AG04450 (cell line): ENCODE results near the gene ARHGAP6. TPM values are rescaled to one million over a fixed set of nuclear protein-coding genes. Genes with fewer than 3 reads are reported as not detected.
"Not testable (repeated sequence)": the region's sequence is repeated elsewhere in the genome, so short reads cannot be mapped to it uniquely, and the experiment has no call there.

Experiments
- CTCF ChIA-PET: fragments of 300-600, 350-600 bp; formaldehyde crosslinking; extraction: SDS; loops from one replicate; lab custom pipeline; 2022; ENCODE audit warnings: antibody characterized with exemption, inconsistent platforms; lab: Charles Lee
- POLR2A ChIA-PET: fragments of 350-600 bp; formaldehyde crosslinking; extraction: SDS; loops from one replicate; lab custom pipeline; 2021; ENCODE audit warnings: antibody characterized with exemption, inconsistent platforms; lab: Yijun Ruan, JAX
- DNase-seq: peaks from one replicate; pipeline ENCODE4 v3.0.0-alpha.2; 2011; ENCODE audit warnings: low read depth, low spot score
- H3K27ac ChIP-seq: one replicate; pipeline ENCODE4 v1.5.1; 2012; ENCODE audit warnings: low read depth, low read length, control low read depth
- H3K27me3 ChIP-seq: one replicate; pipeline ENCODE4 v1.6.0; 2012; ENCODE audit warnings: low read length; ENCODE audit not compliant: control insufficient read depth, insufficient read depth
- H3K4me3 ChIP-seq: 2 replicates; pipeline ENCODE4 v1.5.1; 2011; ENCODE audit warnings: mild to moderate bottlenecking, low read depth, low read length, control low read depth
- H3K9me3 ChIP-seq: 2 replicates; pipeline ENCODE4 v1.5.1; 2012; ENCODE audit warnings: low read length; ENCODE audit not compliant: control insufficient read depth, insufficient read depth
- polyA plus RNA-seq: library from polyadenylated mRNA; depleted of rRNA; stranded (reverse); fragments of >200 nt; gene quantifications from 2 replicates; pipeline ENCODE4 v1.2.3, GENCODE V29; 2011
- TF ChIP-seq, protein P1 (sequence below): IDR thresholded peaks from 2 replicates; pipeline ENCODE4 v1.5.1; 2011; ENCODE audit warnings: low read depth, low read length, control low read depth, inconsistent platforms

The ARHGAP6 gene
- polyA plus RNA-seq, 1 experiment = 4.0 TPM

DNA sequence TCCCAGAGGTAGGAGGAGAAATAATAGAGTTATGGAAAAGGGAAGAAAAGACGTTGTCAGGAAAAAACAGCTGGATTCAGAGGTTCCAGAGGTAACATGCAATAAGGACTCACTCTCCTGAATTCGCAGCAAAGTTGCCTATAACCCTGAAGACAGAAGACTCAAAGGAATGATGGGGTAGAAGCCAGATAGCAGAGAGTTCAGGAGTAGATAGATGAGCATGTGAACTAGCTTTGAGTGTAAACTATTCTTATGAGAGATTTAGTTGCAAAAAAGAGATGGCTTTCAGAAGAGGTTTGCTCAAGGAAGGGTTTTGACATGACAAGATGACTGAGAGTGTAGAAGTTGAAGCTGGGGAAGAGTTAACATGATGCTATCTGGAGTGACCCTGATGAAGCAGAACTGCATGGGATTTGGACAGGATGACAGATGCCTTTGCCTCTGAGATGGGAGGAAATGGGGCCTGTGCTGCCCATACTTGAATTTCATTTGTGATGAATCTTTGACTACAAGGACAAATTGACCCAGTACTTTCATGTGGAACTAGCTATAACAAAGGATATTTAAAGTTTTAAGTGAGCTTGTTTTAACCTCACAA lies 298.6 kb downstream of the ARHGAP6 start:
- no peak for DNase-seq
- Histone ChIP-seq H3K27me3 (no peaks in the 10 kb centered on the region), H3K9me3 (no peaks in the 10 kb centered on the region), H3K27ac (no peak overlapping the region), H3K4me3 (no peak overlapping the region)
- TF ChIP-seq, protein P1, sequence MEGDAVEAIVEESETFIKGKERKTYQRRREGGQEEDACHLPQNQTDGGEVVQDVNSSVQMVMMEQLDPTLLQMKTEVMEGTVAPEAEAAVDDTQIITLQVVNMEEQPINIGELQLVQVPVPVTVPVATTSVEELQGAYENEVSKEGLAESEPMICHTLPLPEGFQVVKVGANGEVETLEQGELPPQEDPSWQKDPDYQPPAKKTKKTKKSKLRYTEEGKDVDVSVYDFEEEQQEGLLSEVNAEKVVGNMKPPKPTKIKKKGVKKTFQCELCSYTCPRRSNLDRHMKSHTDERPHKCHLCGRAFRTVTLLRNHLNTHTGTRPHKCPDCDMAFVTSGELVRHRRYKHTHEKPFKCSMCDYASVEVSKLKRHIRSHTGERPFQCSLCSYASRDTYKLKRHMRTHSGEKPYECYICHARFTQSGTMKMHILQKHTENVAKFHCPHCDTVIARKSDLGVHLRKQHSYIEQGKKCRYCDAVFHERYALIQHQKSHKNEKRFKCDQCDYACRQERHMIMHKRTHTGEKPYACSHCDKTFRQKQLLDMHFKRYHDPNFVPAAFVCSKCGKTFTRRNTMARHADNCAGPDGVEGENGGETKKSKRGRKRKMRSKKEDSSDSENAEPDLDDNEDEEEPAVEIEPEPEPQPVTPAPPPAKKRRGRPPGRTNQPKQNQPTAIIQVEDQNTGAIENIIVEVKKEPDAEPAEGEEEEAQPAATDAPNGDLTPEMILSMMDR = no peak
- POLR2A ChIA-PET = no interaction called here
- CTCF ChIA-PET = interaction anchor here (1.6 to 3.7 kb wide), 2 partner anchors 14 to 164 kb away, joined by 9 to 23 read pairs; no protein-coding TSS in a partner anchor

DNA sequence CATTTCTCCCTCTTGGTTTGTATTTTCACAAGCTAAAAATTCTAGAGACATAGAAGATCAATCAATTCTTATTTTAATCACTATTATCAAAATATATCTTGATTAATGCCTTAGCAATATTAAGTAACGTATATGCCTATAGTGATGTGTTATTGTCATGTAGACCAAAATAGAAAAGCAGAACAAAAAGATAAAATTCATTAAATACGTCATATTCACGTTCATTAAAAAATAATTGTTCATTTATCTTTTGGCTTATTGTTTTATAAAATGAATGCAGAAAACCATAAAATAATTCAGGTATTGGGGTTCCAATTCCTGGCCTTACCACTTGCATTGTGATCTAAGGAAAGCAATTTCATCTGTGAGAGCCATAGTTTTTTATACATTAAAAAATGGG lies 300.3 kb downstream of the ARHGAP6 start:
- ChIA-PET POLR2A (no interaction called here), CTCF (no interaction called here)
- no peak overlapping the region for H3K27ac ChIP-seq
- DNase-seq = no peak
- H3K27me3 ChIP-seq = no peaks in the 10 kb centered on the region
- no peak overlapping the region for H3K4me3 ChIP-seq
- no peaks in the 10 kb centered on the region for H3K9me3 ChIP-seq
- TF ChIP-seq, protein P1 = no peak

DNA sequence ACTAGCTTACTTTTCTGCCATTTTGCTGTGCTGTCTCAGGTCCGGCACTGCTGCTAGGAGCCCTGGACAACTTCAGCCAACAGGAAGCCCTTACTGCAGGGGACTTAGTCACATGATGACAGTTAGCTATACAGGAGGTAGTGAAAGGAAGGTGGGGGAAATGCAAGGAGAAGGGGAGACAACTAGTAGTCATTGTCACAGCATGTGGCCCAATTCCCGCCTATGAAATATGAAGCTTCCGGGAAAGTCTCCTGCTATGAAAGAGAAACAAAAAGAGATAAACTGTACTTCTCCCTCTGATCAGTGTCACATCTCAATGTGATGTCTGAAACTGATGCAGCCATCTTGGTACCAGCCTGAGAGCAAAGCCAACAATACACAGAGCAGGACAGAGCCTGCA lies 300.9 kb downstream of the ARHGAP6 start:
- TF ChIP-seq, protein P1 = no peak
- Histone ChIP-seq H3K4me3 (no peak overlapping the region), H3K27me3 (no peaks in the 10 kb centered on the region), H3K27ac (no peak overlapping the region), H3K9me3 (no peaks in the 10 kb centered on the region)
- POLR2A ChIA-PET = no interaction called here
- no peak for DNase-seq
- CTCF ChIA-PET = no interaction called here

DNA sequence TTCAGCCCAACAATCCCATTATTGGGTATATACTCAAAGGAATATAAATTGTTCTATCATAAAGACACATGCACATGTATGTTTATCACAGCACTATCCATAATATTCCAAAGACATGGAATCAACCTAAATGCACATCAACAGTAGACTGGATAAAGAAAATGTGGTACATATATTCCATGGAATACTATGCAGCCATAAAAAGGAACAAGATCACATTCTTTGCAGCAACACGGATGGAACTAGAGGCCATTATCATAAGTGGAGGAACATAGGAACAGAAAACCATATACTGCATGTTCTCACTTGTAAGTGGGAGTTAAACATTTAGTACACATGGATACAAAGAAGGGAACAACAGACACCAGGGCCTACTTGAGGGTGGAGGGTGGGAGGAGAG lies 301.9 kb downstream of the ARHGAP6 start:
- H3K9me3 ChIP-seq, POLR2A ChIA-PET, DNase-seq, H3K27me3 ChIP-seq, H3K4me3 ChIP-seq, H3K27ac ChIP-seq: not testable (repeated sequence)
- CTCF ChIA-PET = interaction anchor here (1.3 kb wide), 1 partner anchor 18 kb away, joined by 8 read pairs; no protein-coding TSS in a partner anchor

DNA sequence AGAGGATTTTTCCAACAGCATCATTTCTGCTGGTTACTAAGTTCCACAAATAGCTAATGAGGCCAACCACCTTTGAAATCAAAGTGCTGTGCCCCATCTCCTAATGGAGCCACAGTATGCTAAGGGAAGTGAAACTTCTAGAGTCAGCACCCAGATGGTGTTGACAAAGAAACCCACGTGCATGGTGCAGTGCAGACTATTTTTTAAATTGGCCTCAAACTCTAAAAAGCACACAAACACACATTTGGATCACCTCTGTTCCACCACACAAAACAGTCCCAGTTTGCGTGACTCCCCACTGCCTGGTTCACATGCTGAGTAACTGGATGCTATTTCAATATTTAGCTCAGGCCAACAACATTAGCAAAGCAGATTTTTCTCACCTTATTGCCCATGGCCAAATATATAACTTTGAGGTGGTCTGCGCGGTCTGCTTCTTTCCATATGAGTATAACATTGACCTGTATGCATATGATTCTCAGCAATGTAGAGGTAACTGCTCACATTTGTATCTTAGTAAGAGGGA lies 302.6 kb downstream of the ARHGAP6 start:
- Histone ChIP-seq H3K27me3 (no peaks in the 10 kb centered on the region), H3K4me3 (no peak overlapping the region), H3K9me3 (no peaks in the 10 kb centered on the region), H3K27ac (no peak overlapping the region)
- TF ChIP-seq, protein P1 = no peak
- ChIA-PET CTCF (interaction anchor here (1.3 kb wide), 1 partner anchor 19 kb away, joined by 8 read pairs; no protein-coding TSS in a partner anchor), POLR2A (no interaction called here)
- DNase-seq = no peak

DNA sequence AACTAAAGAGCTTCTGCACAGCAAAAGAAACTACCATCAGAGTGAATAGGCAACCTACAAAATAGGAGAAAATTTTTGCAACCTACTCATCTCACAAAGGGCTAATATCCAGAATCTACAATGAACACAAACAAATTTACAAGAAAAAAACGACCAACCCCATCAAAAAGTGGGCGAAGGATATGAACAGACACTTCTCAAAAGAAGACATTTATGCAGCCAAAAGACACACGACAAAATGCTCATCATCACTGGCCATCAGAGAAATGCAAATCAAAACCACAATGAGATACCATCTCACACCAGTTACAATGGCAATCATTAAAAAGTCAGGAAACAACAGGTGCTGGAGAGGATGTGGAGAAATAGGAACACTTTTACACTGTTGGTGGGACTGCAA lies 304.1 kb downstream of the ARHGAP6 start:
- H3K9me3 ChIP-seq, H3K27me3 ChIP-seq, CTCF ChIA-PET, DNase-seq, POLR2A ChIA-PET, H3K4me3 ChIP-seq, H3K27ac ChIP-seq: not testable (repeated sequence)

DNA sequence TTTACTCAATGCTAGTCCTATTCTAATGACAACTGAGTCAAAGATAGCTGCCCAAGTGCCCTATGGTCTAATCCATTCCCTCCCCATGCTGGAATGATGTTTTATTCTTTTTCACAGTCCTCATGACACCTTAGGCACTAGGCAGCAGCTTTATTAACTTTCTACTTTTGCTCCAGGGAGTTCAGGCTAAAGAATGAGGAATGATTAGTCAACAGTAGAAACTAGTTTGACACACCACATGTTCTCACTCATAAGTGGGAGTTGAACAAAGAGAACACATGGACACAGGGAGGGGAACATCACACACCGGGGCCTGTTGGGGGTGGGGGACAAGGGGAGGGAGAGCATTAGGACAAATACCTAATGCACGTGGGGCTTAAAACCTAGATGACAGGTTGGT lies 309.8 kb downstream of the ARHGAP6 start:
- DNase-seq, POLR2A ChIA-PET: not testable (repeated sequence)

More for the DNA sequence above, 309.8 kb downstream of the ARHGAP6 start:
- H3K27me3 ChIP-seq, H3K27ac ChIP-seq, H3K4me3 ChIP-seq, H3K9me3 ChIP-seq: not testable (repeated sequence)
- CTCF ChIA-PET = interaction anchor here (1.3 kb wide), 1 partner anchor 25 kb away, joined by 6 read pairs; no protein-coding TSS in a partner anchor
